Ectodermal cell (in vitro differentiated cells): ENCODE results near the gene CCDC85C.

Experiments used
- H3K27ac ChIP-seq: 2 replicates; pipeline ENCODE4 v1.7.0; 2013; ENCODE audit warnings: mild to moderate bottlenecking, low read depth, low read length; ENCODE audit not compliant: insufficient read depth, poor library complexity, severe bottlenecking
- H3K27me3 ChIP-seq: 2 replicates; pipeline ENCODE4 v1.7.0; 2013; ENCODE audit warnings: mild to moderate bottlenecking, low read length; ENCODE audit not compliant: insufficient read depth, control insufficient read depth, poor library complexity, severe bottlenecking
- H3K36me3 ChIP-seq: one replicate; pipeline ENCODE4 v1.7.0; 2013; ENCODE audit warnings: low read length; ENCODE audit not compliant: control insufficient read depth, insufficient read depth
- H3K4me1 ChIP-seq: one replicate; pipeline ENCODE4 v1.7.0; 2013; ENCODE audit warnings: low read length; ENCODE audit not compliant: control insufficient read depth, insufficient read depth
- H3K4me3 ChIP-seq: 2 replicates; pipeline ENCODE4 v1.7.0; 2013; ENCODE audit warnings: low read depth, low read length, control low read depth; ENCODE audit not compliant: insufficient read depth
- H3K9me3 ChIP-seq: 2 replicates; pipeline ENCODE4 v1.7.0; 2013; ENCODE audit warnings: mild to moderate bottlenecking, low read length, moderate library complexity; ENCODE audit not compliant: control insufficient read depth
- WGBS, 2 experiments: methylation state at CpG; one replicate each; pipeline ENCODE4 v1.1.7; 2013; ENCODE audit warnings: missing lambda C conversion rate in 2 of 2; 5-methylcytosine and 5-hydroxymethylcytosine counted together

The CCDC85C gene

DNA sequence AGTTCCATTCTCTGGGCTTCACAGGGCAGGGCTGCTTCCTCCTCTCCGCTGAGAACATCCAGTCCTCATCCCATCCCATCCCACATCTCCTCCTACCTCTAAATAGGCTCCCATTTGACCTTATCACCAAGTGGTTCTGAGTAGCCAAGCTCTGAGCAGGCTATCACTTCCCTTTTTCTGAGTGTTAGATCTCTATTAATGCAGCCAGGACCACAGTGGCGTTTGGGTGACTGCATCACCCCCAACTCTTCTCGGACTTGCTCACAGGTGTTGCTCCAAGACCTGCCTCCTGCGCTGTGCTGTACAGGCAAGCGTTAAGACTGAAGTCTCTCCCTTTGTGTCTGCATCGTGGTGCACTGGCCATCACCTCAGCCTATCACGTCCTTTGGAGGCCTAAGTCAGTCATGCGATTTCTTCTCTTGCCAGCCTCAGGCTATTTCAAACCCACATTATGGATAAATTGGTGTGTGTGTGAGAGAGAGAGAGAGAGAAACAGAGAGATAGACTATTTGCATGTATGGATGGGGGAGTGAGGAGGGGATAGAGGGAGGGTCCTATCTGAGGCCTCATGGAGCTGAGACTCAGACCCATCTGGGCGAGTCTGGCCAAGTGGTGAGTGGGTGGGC lies 28.5 kb upstream of the CCDC85C start:
- Histone ChIP-seq H3K36me3 (no peaks in the 10 kb centered on the region), H3K4me3 (no peak overlapping the region), H3K27ac (no peak overlapping the region), H3K9me3 (no peaks in the 10 kb centered on the region), H3K27me3 (no peaks in the 10 kb centered on the region), H3K4me1 (peaks cover 7% of the 10 kb centered on the region)
- 86 to 93% methylated on average over 9 of the region's 9 CpGs for whole genome bisulfite sequencing, 2 experiments

DNA sequence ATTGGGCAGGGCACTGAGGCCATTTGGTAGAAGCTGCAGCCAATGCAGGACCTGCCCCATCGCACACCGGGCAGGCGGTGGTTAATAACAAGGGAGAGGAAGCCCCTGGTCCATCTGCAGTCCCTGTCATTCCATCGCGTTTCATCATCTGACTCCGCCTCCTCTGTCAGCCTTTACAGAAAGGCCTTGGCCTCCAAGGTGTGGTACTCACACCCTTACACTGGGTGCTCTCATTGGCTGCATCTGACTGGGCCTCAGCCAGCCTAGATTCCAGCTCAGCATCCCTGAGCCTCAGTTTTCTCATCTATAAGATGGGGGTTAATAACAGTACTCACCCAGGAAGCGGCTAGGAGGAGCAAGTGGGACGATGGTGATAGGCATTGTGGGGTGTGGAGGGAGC lies 26.2 kb upstream of the CCDC85C start:
- Histone ChIP-seq H3K27me3 (no peaks in the 10 kb centered on the region), H3K4me3 (no peak overlapping the region), H3K27ac (no peak overlapping the region), H3K4me1 (peaks cover 7% of the 10 kb centered on the region), H3K9me3 (no peaks in the 10 kb centered on the region), H3K36me3 (no peaks in the 10 kb centered on the region)
- WGBS, 2 experiments, result 71 to 73% methylated on average over 8 of the region's 8 CpGs

DNA sequence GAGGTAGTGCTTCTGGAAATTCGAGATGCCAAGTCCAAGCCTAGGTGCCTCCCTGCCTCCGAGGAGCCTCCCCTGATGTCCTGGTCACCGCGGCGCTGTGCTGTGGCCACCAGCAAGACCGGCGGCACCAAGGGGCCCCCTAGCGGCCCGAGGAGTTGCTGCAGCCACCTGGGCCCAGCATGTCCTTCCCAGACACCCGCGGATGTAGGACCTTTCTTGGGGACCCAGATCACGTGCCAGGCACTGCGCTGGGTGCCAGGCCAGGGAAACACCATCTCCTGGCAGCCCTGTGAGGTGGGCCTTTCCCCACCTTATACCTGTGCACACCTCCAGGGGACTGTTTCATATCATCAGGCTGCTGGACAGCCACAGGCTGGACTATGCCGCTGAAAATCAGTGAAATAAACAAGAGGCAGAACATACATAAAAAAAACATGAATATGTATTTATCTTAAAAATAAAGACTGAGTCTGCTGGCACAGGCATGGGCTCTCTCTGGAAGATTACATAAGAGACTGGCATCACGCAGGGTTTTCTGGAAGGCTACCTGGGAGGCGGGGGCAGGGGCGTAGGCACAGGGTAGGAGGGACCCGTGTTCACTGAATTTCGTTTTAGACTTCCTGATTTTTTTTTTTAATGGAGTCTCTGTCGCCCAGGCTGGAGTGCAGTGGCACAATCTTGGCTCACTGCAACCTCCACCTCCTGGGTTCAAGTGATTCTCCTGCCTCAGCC lies 25.0 kb upstream of the CCDC85C start:
- WGBS, 2 experiments, result 28 to 36% methylated on average over 19 to 20 of the region's 20 CpGs

DNA sequence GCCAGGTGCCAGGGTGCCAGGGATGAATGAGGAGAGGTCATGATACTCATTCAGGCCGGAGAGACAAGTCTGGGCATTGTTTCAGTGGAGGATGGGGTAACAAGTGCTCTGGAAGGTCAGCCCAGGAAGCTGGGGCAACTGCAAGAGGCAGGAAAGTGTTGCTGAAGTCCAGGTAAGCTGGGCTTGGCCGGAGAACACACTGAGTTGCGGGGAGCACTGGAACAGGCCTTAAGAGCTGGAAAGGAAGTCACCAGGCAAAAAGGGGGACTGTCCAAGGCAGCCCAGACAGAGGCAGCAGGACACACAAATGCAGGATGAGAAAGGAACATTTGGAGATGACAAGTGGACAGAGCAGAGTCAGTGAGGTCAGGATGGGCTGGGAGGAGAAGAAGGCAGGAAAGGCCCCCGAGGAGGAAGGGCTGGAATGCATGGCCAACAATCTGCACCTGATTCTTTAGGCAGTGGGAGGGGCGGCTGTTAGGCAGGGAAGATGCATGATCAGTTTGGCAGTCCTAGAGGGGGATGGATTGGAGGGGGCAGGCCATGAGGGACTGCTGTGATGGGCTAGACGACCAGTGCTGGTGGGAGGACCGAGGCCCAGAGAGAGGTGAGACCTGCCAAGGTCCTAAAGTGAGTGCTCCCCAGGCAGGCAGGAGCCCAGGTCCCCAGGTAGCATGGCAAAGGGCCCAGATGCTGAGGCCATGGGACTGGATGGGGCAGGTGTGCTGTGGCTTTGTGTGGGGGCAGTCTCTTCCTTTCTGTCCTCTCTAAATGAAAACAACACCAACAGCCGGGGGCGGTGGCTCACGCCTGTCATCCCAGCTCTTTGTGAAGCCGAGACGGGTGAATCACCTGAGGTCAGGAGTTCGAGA lies 23.7 kb upstream of the CCDC85C start:
- Histone ChIP-seq H3K4me1 (peaks cover 3% of the 10 kb centered on the region), H3K36me3 (no peaks in the 10 kb centered on the region), H3K27ac (no peak overlapping the region), H3K27me3 (no peaks in the 10 kb centered on the region), H3K9me3 (no peaks in the 10 kb centered on the region), H3K4me3 (no peak overlapping the region)
- WGBS, 2 experiments, result 82 to 84% methylated on average over 13 of the region's 13 CpGs

More for the DNA sequence above, 25.0 kb upstream of the CCDC85C start:
- no peaks in the 10 kb centered on the region for H3K9me3 ChIP-seq
- no peaks in the 10 kb centered on the region for H3K27me3 ChIP-seq
- H3K36me3 ChIP-seq, result no peaks in the 10 kb centered on the region
- peaks cover 7% of the 10 kb centered on the region for H3K4me1 ChIP-seq
- no peak overlapping the region for H3K27ac ChIP-seq
- H3K4me3 ChIP-seq, result no peak overlapping the region

DNA sequence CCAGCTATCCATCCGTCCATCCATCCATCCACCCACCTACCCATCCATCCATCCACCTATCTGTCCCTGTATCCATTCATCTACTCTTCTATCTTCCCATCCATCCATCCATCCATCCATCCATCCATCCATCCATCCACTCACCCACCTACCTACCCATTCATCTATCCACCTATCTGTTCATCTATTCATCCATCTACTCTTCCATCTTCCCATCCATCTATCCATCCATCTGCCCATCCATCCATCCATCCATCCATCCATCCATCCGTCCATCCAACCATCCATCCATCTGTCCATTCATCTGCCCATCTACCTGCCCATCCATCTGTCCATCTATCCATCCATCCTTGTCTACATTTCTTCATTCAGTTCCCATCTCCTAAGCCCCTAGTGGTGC lies 23.1 kb upstream of the CCDC85C start:
- no peaks in the 10 kb centered on the region for H3K36me3 ChIP-seq
- H3K27ac ChIP-seq, result no peak overlapping the region
- WGBS, 2 experiments, result 86 to 87% methylated on average over 2 of the region's 2 CpGs
- H3K9me3 ChIP-seq, result no peaks in the 10 kb centered on the region
- H3K4me3 ChIP-seq, result no peak overlapping the region
- no peaks in the 10 kb centered on the region for H3K27me3 ChIP-seq
- peaks cover 3% of the 10 kb centered on the region for H3K4me1 ChIP-seq

DNA sequence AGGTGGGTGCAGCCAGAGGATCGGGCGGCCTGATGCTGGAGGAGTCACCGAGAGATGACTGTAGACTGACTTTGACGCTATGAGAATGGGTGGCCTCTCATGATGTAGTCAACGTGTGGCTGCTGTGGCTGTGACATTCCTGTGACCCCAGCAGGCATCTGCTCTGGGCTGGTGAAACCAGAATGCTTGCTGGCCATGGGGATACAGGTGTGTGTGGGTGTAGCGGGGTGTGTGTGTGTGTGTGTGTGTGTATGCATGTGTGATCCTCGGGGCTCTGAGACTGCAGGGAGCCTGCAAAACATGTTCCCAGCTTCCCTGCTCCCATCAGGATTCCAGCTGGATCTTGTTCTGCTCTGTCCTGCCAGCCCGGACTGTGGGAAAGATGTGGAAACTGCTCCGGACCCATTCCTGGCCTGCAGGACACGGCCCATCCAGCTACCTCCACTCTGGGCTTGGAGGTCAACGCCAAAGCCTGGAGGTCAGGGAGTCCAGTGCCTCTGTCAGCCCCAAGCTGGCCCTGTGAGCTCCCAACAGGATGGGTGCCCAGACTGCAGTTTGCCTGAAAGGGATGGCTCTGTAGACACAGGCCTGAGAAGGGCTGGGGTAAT lies 22.1 kb upstream of the CCDC85C start:
- no peaks in the 10 kb centered on the region for H3K9me3 ChIP-seq
- WGBS, 2 experiments, result 88 to 91% methylated on average over 11 of the region's 11 CpGs
- peaks cover 3% of the 10 kb centered on the region for H3K4me1 ChIP-seq
- no peak overlapping the region for H3K4me3 ChIP-seq
- no peaks in the 10 kb centered on the region for H3K36me3 ChIP-seq
- no peaks in the 10 kb centered on the region for H3K27me3 ChIP-seq
- H3K27ac ChIP-seq, result no peak overlapping the region

DNA sequence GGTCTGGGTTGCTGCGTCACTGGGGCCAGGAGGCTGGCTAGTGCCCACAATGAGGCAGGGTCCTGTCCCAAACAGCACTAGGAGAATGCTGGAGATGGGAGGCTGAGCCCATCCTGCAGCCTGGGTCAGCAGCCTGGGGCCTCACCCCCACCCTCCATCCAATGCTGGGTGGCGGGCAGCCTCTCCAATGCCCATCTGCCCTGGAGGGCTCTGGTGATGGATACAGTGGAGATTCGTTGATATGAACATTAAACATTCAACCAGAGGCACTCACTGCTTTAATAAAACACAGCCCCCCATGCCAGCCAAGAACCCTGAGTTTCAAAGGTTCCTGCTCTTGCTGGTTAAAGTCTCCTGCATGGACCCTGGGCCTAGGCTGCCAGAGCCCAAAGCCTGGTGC lies 21.5 kb upstream of the CCDC85C start:
- no peak overlapping the region for H3K27ac ChIP-seq

DNA sequence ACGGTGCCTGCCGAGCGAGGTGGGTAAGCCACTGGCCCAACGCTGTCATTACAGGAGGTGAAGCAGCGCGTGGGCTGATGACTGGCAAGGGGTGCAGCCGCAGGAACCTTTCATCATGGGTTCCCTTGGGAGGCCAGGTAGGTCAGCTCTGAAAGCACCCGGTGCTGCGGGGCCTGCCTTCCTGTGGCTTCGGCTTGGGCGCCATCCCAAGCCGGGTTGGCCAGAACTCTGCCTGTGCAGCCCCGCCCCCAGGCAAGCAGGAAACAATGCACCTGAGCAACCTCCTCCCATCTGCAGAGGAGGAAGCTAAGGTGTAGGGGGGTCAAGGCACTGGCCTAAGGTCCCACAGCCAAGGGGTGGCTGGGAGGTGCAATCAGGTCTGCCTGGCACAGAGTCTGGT lies 21.0 kb upstream of the CCDC85C start:
- no peak overlapping the region for H3K27ac ChIP-seq
- no peaks in the 10 kb centered on the region for H3K9me3 ChIP-seq
- no peaks in the 10 kb centered on the region for H3K36me3 ChIP-seq
- peaks cover 7% of the 10 kb centered on the region for H3K4me1 ChIP-seq
- 91 to 92% methylated on average over 13 of the region's 13 CpGs for WGBS, 2 experiments
- H3K27me3 ChIP-seq, result no peaks in the 10 kb centered on the region
- H3K4me3 ChIP-seq, result no peak overlapping the region

More for the DNA sequence above, 21.5 kb upstream of the CCDC85C start:
- 90 to 92% methylated on average over 3 of the region's 3 CpGs for WGBS, 2 experiments
- H3K36me3 ChIP-seq, result no peaks in the 10 kb centered on the region
- H3K4me3 ChIP-seq, result no peak overlapping the region
- no peaks in the 10 kb centered on the region for H3K27me3 ChIP-seq
- H3K9me3 ChIP-seq, result no peaks in the 10 kb centered on the region
- H3K4me1 ChIP-seq, result peaks cover 3% of the 10 kb centered on the region

DNA sequence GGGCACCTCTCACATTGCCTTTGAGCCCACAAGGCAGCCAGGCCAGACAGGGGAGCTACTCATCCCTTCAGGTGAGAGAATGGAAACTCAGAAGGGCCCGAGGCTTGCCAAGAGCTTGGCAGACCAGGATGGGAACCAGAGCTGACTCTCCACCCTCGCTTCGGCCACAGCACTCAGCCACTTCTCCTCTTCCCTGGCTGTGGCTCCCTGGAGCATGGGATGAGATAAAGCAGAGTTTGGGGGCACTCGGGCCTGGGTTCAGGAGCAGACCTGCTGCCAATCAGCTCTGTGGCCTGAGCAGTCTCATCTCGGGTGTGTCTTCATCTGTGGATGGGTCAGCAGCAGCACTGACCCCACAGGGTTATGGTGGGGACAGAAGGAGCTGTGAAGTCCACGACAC lies 20.0 kb upstream of the CCDC85C start:
- peaks cover 14% of the 10 kb centered on the region for H3K4me1 ChIP-seq
- no peak overlapping the region for H3K27ac ChIP-seq
- 88 to 94% methylated on average over 6 of the region's 6 CpGs for WGBS, 2 experiments
- H3K27me3 ChIP-seq, result no peaks in the 10 kb centered on the region
- no peaks in the 10 kb centered on the region for H3K36me3 ChIP-seq
- H3K9me3 ChIP-seq, result no peaks in the 10 kb centered on the region
- no peak overlapping the region for H3K4me3 ChIP-seq

DNA sequence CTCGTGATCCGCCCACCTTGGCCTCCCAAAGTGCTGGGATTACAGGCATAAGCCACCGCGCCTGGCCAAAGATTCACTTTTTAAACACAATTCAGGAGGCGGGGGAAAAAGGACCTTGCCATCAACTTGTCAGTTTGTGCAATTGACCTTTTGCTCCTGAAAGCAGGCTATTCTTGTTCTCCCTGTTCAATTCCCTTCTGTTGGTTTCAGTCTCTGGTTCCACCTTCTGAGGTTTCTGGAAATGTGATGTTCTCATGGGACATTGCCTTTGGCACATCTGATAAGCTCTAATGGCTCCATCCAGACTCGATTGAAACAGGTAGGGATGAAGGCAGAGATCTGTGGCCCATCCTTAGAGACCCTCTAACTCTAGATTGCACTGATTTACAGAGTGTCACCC lies 17.9 kb upstream of the CCDC85C start:
- Histone ChIP-seq H3K36me3 (no peaks in the 10 kb centered on the region), H3K27me3 (no peaks in the 10 kb centered on the region), H3K4me1 (peaks cover 11% of the 10 kb centered on the region), H3K27ac (no peak overlapping the region), H3K9me3 (no peaks in the 10 kb centered on the region), H3K4me3 (no peak overlapping the region)
- 91 to 94% methylated on average over 6 of the region's 6 CpGs for WGBS, 2 experiments
